ENCODE results near the gene TBC1D12. TPM values are rescaled to one million over a fixed set of nuclear protein-coding genes. Genes with fewer than 3 reads are reported as not detected.

TBC1D12 gene
- total RNA-seq, 1 experiment from 2014 or later: 1.6 TPM

- no peak for TF ChIP-seq EZH2 (IDR thresholded peaks at IDR 0.05; ENCODE audit: borderline replicate concordance, low read depth, low read length, poor library complexity, severe bottlenecking)
- no peak for TF ChIP-seq CTCF (conservative IDR thresholded peaks at IDR 0.05; ENCODE audit: low read depth, low read length)
- no peaks in the 10 kb centered on the region for H3K36me3 ChIP-seq (ENCODE audit: insufficient read depth, low read length, poor library complexity, severe bottlenecking)
- no peak overlapping the region for H3K4me3 ChIP-seq (ENCODE audit: low read depth, low read length, poor library complexity, severe bottlenecking)
- H3K27ac ChIP-seq (ENCODE audit: low read depth, low read length, poor library complexity, severe bottlenecking): no peak overlapping the region
- DNase-seq (ENCODE audit: low spot score): no peak
- ChIA-PET POLR2A (ENCODE audit: low non-redundant PET) (no interaction called here), CTCF (no interaction called here)
- BruUV-seq (replicated peaks): no TSS peak
- H3K9me3 ChIP-seq (ENCODE audit: low read depth, low read length, poor library complexity, severe bottlenecking): peaks cover 6% of the 10 kb centered on the region
- no peaks in the 10 kb centered on the region for H3K27me3 ChIP-seq (replicated peaks; ENCODE audit: insufficient read depth, low read depth, low read length, poor library complexity)
- intact Hi-C loops (cut with micrococcal nuclease; ENCODE audit: unreplicated experiment): no loop called here
- H3K4me1 ChIP-seq (ENCODE audit: insufficient read depth, low read length, poor library complexity, severe bottlenecking): no peaks in the 10 kb centered on the region
Measured at GRCh38 chr10:94424714-94425337, 22.5 kb downstream of the TBC1D12 start.

- POLR2A ChIA-PET (ENCODE audit: low non-redundant PET): no interaction called here
Measured at GRCh38 chr10:94425942-94426341, 23.6 kb downstream of the TBC1D12 start.

GRCh38 chr10:94427166-94427565, 24.8 kb downstream of the TBC1D12 start:
- Histone ChIP-seq H3K36me3 (ENCODE audit: insufficient read depth, low read length, poor library complexity, severe bottlenecking) (no peaks in the 10 kb centered on the region), H3K4me3 (ENCODE audit: low read depth, low read length, poor library complexity, severe bottlenecking) (no peak overlapping the region), H3K9me3 (ENCODE audit: low read depth, low read length, poor library complexity, severe bottlenecking) (peaks cover 6% of the 10 kb centered on the region), H3K4me1 (ENCODE audit: insufficient read depth, low read length, poor library complexity, severe bottlenecking) (no peaks in the 10 kb centered on the region), H3K27me3 (replicated peaks; ENCODE audit: insufficient read depth, low read depth, low read length, poor library complexity) (no peaks in the 10 kb centered on the region), H3K27ac (ENCODE audit: low read depth, low read length, poor library complexity, severe bottlenecking) (no peak overlapping the region)
- intact Hi-C loops (cut with micrococcal nuclease; ENCODE audit: unreplicated experiment): no loop called here
- ChIA-PET POLR2A (ENCODE audit: low non-redundant PET) (no interaction called here), CTCF (no interaction called here)
- DNase-seq (ENCODE audit: low spot score): no peak
- no peak for TF ChIP-seq EZH2 (IDR thresholded peaks at IDR 0.05; ENCODE audit: borderline replicate concordance, low read depth, low read length, poor library complexity, severe bottlenecking)
- no peak for TF ChIP-seq CTCF (conservative IDR thresholded peaks at IDR 0.05; ENCODE audit: low read depth, low read length)
- no TSS peak for BruUV-seq (replicated peaks)

More at GRCh38 chr10:94425942-94426341, 23.6 kb downstream of the TBC1D12 start:
- Histone ChIP-seq H3K27me3 (replicated peaks; ENCODE audit: insufficient read depth, low read depth, low read length, poor library complexity) (no peaks in the 10 kb centered on the region), H3K27ac (ENCODE audit: low read depth, low read length, poor library complexity, severe bottlenecking) (no peak overlapping the region), H3K4me1 (ENCODE audit: insufficient read depth, low read length, poor library complexity, severe bottlenecking) (no peaks in the 10 kb centered on the region), H3K9me3 (ENCODE audit: low read depth, low read length, poor library complexity, severe bottlenecking) (peaks cover 6% of the 10 kb centered on the region), H3K4me3 (ENCODE audit: low read depth, low read length, poor library complexity, severe bottlenecking) (no peak overlapping the region), H3K36me3 (ENCODE audit: insufficient read depth, low read length, poor library complexity, severe bottlenecking) (no peaks in the 10 kb centered on the region)
- CTCF ChIA-PET: no interaction called here
- intact Hi-C loops (cut with micrococcal nuclease; ENCODE audit: unreplicated experiment): no loop called here
- BruUV-seq (replicated peaks): no TSS peak
- DNase-seq (ENCODE audit: low spot score): no peak
- TF ChIP-seq CTCF (conservative IDR thresholded peaks at IDR 0.05; ENCODE audit: low read depth, low read length): no peak
- no peak for TF ChIP-seq EZH2 (IDR thresholded peaks at IDR 0.05; ENCODE audit: borderline replicate concordance, low read depth, low read length, poor library complexity, severe bottlenecking)

Data from A673 (cell line).